ENCODE data around the gene P3H2. TPM values are rescaled to one million over a fixed set of nuclear protein-coding genes. Genes with fewer than 3 reads are reported as not detected.
A peak's percentile ranks its signal among the peaks of the same experiment; 100 is the strongest.

The P3H2 gene
- total and polyA plus RNA-seq, 2 experiments from 2014 or later, result 56.7 to 56.8 TPM

GRCh38 chr3:189950258-189950657 is 170.4 kb downstream of the P3H2 start:
- H3K27ac ChIP-seq, result no peak overlapping the region
- no peak for TF ChIP-seq CTCF (IDR thresholded peaks at IDR 0.05; ENCODE audit: low read depth, low read length)
- no peak for DNase-seq (ENCODE audit: low read depth in 1 of 2, low spot score in 1 of 2)

GRCh38 chr3:189949580-189949979 is 171.1 kb downstream of the P3H2 start:
- H3K9me3 ChIP-seq (ENCODE audit: low read depth), result no peaks in the 10 kb centered on the region
- no peak overlapping the region for H3K4me3 ChIP-seq
- no peak overlapping the region for H3K27ac ChIP-seq
- DNase-seq (ENCODE audit: low read depth in 1 of 2, low spot score in 1 of 2), result no peak
- no peaks in the 10 kb centered on the region for H3K27me3 ChIP-seq
- H3K36me3 ChIP-seq, result no peaks in the 10 kb centered on the region
- no peaks in the 10 kb centered on the region for H3K4me1 ChIP-seq (ENCODE audit: low read depth)
- no peak for TF ChIP-seq CTCF (IDR thresholded peaks at IDR 0.05; ENCODE audit: low read depth, low read length)

More at GRCh38 chr3:189950258-189950657, 170.4 kb downstream of the P3H2 start:
- Histone ChIP-seq H3K36me3 (no peaks in the 10 kb centered on the region), H3K4me3 (no peak overlapping the region), H3K27me3 (no peaks in the 10 kb centered on the region), H3K4me1 (ENCODE audit: low read depth) (no peaks in the 10 kb centered on the region), H3K9me3 (ENCODE audit: low read depth) (no peaks in the 10 kb centered on the region)

DNA sequence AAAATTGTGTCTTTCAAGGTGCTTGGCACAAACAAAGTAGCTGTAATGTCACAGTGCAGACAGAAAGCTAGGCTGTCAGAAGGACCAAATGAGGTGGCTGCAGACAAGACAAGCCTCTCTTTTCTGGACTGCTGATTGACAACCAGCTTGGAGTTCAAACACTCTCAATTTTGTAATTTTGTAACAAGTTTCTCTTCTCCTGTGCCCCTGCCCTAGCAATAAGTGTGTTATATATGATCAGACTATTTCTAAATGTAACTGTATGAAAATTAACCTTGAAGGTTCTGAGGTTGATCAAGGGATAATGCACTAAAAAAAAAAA is 172.0 kb downstream of the P3H2 start:
- TF ChIP-seq CTCF (IDR thresholded peaks at IDR 0.05; ENCODE audit: low read depth, low read length), result no peak
- H3K9me3 ChIP-seq (ENCODE audit: low read depth), result no peaks in the 10 kb centered on the region
- H3K27me3 ChIP-seq, result no peaks in the 10 kb centered on the region
- no peak for DNase-seq (ENCODE audit: low read depth in 1 of 2, low spot score in 1 of 2)
- no peaks in the 10 kb centered on the region for H3K4me1 ChIP-seq (ENCODE audit: low read depth)
- no peaks in the 10 kb centered on the region for H3K36me3 ChIP-seq
- no peak overlapping the region for H3K4me3 ChIP-seq
- no peak overlapping the region for H3K27ac ChIP-seq

DNA sequence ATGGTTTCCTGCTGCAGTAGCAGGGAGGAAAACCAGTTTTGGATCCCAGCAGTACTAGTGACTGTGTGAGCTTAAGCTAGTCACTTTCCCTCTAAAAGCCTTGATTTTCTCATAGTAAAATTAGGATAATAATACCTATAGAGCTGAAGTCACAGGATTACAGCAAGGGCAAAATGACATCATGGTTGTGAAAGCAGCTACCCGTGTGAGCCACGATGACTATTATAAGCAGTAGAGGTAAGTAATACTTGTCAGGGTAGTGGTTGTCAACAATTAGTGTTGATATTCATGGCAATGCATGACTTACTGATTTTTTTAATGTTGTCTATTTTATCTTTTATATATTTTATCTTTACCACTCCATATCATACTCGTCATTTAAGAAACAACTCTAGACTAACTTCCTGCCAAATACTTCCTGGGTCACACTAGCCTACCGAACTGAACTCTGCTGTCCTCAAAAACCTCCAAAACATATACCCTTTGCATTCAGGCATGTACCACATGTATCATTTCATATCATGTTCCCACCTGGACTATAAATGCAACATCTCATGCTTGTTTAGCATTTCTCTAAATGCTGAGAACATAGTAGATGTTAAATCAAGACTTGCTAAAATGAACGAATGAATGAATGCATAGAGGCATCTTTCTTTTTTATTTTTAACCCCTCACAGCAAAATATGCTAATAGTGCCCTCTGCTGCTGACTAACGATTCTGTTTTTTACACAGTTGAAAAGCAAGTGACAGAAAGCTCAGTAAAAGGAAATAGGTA is 172.6 kb downstream of the P3H2 start:
- TF ChIP-seq CTCF (IDR thresholded peaks at IDR 0.05; ENCODE audit: low read depth, low read length), result peak; percentile 69
- Histone ChIP-seq H3K9me3 (ENCODE audit: low read depth) (no peaks in the 10 kb centered on the region), H3K27ac (no peak overlapping the region), H3K4me3 (no peak overlapping the region), H3K4me1 (ENCODE audit: low read depth) (no peaks in the 10 kb centered on the region), H3K27me3 (no peaks in the 10 kb centered on the region), H3K36me3 (no peaks in the 10 kb centered on the region)
- peak; percentile 12 to 58 for DNase-seq (ENCODE audit: low read depth in 1 of 2, low spot score in 1 of 2)

DNA sequence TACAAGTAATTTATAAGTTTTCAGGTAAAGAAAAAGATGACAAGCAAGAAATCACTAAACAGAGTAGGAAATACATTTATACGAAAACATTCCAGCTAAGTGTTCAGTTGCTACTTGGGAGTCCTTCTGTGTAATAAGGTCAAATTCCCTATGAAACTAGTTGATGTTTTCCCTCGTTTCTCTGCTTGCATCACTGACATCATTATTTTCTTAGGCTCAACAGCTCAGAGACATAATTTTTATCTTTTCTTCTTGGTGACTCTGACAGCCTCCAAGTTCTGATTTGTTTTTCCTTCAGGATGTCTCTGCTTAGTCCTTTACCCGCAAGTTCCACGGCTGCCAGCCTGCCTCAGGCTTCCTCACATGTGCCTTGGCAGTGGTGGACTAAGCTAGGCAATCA is 173.6 kb downstream of the P3H2 start:
- no peak for DNase-seq (ENCODE audit: low read depth in 1 of 2, low spot score in 1 of 2)
- Histone ChIP-seq H3K36me3 (no peaks in the 10 kb centered on the region), H3K27me3 (no peaks in the 10 kb centered on the region), H3K4me3 (no peak overlapping the region), H3K9me3 (ENCODE audit: low read depth) (no peaks in the 10 kb centered on the region), H3K4me1 (ENCODE audit: low read depth) (no peaks in the 10 kb centered on the region), H3K27ac (no peak overlapping the region)
- no peak for TF ChIP-seq CTCF (IDR thresholded peaks at IDR 0.05; ENCODE audit: low read depth, low read length)

Measured in cardiac muscle cell (in vitro differentiated cells and primary cell).